ENCODE results near the gene ARHGAP44. TPM values are rescaled to one million over a fixed set of nuclear protein-coding genes. Genes with fewer than 3 reads are reported as not detected.
A peak's percentile ranks its signal among the peaks of the same experiment; 100 is the strongest.
"Not testable (repeated sequence)": the region's sequence is repeated elsewhere in the genome, so short reads cannot be mapped to it uniquely, and the experiment has no call there.

ARHGAP44 gene
- total RNA-seq, 1 donor from 2014 or later, result 6.4 TPM

DNA sequence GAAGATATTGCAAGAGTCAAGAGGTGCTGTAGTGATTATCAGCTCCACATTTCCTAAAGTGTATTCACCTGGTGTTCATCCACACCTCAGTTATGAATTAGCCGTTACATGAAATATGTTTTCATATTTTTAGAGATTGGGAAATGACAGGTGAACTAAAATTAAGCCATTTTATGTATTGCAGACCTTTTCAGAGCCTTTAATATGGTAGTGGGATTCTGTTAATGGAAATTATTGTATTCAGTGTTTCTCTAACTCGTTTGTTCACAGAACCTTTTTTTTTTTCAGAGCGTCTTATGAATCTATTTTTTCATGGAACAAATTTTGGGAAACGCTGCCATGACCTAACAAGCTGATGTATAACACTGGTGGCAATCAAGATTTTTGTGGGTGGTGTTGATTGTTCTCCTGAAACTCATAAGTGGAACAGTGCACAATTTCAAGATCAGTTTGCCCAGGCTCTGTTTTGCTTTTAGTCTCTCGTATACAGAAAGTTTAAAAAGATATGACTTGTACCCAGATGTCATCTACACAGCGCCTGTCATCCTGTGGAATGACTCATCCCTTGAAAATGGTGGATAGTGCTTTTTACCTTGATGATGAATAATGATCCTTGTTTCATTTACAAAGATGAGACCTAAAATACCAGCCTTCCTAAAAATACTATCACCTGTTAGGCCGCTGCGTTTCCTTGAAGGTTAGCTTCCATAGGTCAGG is 88.8 kb downstream of the ARHGAP44 start:
- ATAC-seq (no peak), DNase-seq (ENCODE audit: low spot score) (no peak)
- intact Hi-C loops (cut with DNase I), result no loop called here

DNA sequence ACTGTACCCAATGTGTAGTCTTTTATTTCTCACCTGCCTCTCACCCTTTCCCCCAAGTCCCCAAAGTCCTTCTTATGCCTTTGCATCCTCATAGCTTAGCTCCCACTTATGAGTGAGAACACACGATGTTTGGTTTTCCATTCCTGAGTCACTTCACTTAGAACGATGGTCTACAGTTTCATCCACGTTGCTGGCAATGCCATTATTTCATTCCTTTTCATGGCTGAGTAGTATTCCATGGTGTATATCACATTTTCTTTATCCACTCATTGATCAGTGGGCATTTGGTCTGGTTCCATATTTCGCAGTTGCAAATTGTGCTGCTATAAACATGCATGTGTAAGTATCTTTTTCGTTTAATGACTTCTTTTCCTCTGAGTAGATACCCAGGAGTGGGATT is 89.8 kb downstream of the ARHGAP44 start:
- intact Hi-C loops (cut with DNase I); DNase-seq (ENCODE audit: low spot score); ATAC-seq: not testable (repeated sequence)

DNA sequence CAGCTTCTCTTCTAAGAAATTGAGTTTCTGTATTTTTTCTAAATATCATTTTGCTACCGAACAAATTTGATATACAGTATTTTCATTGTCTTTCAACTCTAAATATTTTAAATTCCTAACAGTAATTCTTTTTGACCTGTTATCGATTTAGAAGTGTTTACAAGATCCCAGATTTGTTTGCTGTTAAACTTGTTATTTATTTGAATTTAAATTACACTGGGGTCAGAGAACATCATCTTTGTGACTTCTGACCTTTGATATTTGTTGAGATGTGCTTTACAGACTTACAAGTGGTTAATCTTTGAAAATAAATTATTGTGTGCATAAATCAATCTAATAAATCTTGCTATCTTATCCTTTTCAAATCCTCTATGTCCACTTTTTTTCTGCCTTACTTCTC is 94.2 kb downstream of the ARHGAP44 start:
- no peak for DNase-seq (ENCODE audit: low spot score)
- no peak for ATAC-seq
- intact Hi-C loops (cut with DNase I), result no loop called here

DNA sequence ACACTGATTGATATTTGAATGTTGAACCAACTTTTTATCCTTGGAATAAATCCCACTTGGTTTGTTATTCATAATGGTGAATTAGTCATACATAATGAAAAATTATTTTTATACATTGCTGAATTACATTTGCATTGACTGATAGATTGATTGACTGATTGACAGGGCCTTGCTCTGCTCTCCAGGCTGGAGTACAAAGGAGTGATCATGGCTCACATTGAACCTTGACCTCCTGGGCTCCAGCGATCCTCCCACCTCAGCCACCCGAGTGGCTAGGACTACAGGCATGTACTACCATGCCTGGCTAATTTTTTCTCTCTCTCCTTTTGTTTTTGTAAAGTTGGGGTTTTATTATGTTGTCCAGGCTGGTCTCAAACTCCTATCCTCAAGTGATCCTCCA is 97.8 kb downstream of the ARHGAP44 start:
- intact Hi-C loops (cut with DNase I), result no loop called here
- no peak for DNase-seq (ENCODE audit: low spot score)
- no peak for ATAC-seq

DNA sequence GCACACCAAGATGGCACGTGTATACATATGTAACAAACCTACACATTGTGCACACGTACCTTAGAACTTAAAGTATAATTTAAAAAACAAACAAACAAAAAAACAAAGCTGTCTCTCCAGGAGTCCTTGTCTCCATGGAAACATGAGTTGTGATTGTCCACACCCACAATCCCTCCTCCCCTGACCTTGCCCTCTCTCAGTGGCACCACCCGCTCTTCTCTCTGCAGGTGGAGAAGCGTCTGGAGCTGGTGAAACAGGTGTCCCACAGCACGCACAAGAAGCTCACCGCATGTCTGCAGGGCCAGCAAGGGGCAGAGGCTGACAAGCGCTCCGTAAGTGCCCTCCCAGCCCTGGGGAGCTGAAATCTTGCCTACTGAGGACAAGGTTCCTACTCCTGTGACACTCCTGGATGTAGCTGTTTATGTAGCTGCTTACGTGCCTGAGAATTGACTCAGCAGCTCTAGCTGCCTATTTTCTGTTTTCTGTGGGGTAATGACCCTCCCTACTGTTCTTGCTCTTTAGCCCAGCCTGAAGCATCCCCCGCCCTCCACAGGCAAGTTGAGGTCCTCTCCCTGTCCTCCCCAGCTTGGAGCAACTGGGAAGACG is 107.0 kb downstream of the ARHGAP44 start:
- DNase-seq (ENCODE audit: low spot score), result no peak
- intact Hi-C loops (cut with DNase I), result no loop called here
- no peak for ATAC-seq

DNA sequence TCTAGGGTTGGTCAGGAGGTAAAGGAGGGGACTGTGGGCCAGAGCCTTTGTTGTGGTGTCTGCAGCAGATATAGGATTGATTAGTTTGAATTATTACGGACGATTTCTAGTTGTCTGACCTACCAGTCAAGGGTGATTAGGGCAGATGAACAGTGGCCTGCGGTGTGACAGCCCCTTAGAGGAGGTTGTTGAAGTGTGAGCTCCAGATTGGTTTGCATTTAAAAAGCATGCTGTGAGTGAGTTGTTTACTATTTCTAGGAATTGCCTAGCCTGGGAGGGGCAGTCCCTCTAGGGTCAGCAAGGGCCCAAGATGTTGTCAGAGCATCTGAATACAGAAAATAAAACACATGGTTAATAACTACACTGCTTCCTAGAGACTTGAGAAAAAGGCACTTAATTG is 108.8 kb downstream of the ARHGAP44 start:
- intact Hi-C loops (cut with DNase I), result no loop called here
- no peak for DNase-seq (ENCODE audit: low spot score)
- no peak for ATAC-seq

DNA sequence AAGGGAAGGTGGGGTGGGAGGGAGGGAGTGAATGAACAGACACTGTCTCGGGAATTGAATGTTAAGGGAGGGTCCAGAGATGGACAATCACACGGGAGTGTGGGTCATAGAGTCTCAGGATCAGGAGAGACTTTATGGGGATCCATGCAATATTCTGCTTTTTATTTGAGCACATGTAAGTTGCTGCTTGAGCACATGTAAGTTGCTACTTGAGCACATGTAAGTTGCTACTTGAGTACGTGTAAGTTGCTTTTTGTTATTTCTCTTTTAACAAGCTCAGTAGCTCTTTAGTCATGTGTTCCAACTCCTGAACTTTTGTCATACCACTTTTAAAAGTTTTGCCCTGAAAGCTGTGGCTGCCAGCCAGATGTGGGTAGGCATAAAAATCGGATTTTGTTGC is 110.3 kb downstream of the ARHGAP44 start:
- intact Hi-C loops (cut with DNase I), result no loop called here
- DNase-seq (ENCODE audit: low spot score) (no peak), ATAC-seq (no peak)

DNA sequence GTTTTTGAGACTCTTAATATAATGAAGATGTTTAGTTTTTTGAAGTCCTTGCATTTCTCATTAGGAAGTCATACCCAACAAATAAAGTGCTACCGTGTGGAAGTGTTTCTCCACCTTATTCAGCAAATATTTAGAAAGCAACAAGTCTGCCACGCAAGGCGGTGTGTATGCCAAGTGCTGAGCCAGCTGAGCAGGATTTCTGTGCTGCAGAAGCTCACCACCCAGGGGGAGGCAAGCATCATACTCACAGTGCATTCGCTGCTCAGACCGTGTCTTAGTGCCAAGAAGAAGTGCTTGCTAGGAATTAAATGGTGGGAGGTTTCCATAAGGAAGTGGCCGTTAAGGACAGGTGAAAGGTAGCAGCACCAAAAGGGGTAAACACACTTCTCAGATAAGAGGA is 111.2 kb downstream of the ARHGAP44 start:
- intact Hi-C loops (cut with DNase I), result no loop called here
- DNase-seq (ENCODE audit: low spot score) (no peak), ATAC-seq (no peak)

DNA sequence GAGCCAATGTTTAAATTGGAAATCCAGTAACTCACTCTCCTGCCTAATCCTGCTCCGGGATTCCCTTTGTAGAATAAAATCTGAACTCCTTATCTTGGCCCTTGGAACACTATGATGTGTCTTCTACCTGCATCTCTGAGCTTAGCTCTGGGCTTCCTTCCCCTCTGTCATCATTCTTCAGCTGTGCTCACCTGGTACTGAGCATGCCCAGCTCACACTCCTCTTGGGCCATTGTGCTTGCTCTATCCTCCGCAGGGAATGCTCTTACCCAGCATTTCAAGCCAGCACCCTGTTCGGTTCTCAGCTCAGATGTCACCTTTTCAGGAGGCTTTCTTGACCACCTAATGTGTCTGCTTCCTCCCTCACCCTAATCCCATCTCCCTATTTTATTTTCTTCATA is 112.7 kb downstream of the ARHGAP44 start:
- ATAC-seq (no peak), DNase-seq (ENCODE audit: low spot score) (no peak)
- intact Hi-C loops (cut with DNase I), result no loop called here

DNA sequence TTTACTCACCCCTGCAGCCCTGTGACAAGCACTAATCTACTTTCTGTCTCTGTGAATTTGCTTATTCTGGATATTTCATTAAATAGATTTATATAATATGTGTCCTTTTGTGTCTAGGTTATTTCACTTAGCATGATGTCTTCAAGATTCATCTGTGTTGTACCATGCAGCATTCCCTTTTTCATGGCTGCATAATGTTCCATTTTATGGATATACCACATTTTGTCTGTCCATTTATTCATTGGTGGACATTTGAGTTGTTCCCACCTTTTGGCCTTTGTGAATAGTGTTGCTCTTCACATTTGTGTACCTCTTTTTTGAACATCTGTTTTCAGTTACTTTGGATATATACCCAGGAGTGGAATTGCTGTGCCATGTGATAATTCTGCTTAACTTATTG is 118.2 kb downstream of the ARHGAP44 start:
- intact Hi-C loops (cut with DNase I), result no loop called here
- DNase-seq (ENCODE audit: low spot score), result no peak
- no peak for ATAC-seq

DNA sequence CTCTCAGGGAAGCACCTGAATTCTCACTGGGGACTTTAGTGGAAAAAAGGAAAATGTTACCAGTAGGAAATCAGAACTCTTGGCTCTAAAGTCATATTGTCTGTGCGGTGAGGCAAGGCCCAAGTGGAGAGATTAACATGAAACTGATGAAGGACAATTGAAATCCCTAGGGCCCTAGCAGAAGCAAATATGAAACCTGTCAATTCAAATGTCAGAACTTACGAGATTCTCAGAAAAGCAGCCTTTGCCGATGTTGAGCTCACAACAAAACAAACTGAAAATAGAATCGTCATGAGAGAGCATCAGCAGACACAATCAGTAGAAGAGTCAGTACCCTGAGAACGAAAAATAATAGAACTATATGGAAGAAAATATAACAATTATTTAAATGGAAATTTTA is 119.7 kb downstream of the ARHGAP44 start:
- ATAC-seq (no peak), DNase-seq (ENCODE audit: low spot score) (no peak)
- intact Hi-C loops (cut with DNase I), result no loop called here

DNA sequence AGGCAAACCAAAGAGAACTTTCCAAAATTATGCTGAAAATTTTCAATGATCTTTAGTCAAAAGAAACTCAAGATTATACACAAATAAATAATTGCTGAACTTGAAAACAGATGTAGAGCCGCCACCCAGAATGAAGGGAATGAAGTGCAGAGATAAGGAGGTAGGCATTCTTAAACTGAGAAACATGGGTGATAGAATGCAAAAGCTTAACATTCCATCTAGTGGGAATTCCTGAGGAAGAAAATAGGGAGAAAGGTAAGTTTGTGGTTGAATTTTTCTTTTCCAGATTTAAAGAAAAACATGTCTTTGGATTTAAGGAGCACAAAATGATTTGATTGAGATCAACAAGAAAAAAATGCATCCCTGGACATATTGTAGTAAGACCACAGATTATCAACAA is 120.2 kb downstream of the ARHGAP44 start:
- DNase-seq (ENCODE audit: low spot score), result no peak
- intact Hi-C loops (cut with DNase I), result no loop called here
- no peak for ATAC-seq

DNA sequence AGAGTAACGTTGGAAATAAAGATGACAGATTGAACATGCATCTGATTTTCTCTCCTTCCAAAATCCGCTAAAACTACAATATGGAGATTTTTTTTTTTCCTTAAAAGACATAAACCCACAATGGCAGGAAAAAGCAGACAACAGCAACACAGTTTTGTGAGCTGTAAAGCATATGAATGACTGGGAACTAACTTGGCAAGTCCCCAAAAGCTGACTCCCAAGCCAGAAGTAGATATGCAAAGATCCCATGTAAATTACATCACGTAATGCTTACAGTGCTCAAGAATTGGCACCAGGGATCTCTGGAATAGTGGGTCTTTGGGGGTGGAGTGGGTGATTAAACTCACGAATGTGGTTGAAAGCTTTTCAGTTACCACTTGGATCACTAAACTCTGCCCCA is 121.9 kb downstream of the ARHGAP44 start:
- DNase-seq (ENCODE audit: low spot score) (no peak), ATAC-seq (no peak)
- intact Hi-C loops (cut with DNase I), result no loop called here

DNA sequence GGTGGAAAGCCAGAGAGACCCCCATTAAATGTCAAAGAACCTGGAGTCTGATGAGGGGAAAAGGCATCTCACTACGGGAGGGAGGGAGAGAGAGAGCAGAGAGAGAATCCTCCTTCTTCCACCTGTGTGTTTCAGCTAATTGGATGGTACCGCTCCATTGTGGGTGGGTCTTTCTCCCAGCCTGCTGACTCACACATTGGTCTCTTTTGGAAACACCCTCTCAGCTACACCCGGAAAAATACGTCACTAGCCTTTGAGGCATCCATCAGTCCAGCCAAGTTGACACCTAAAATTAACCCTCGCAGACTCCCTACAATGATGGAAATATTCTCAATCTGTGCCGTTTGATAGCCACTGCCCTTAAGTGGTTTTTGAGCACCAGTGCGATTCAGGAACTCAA is 128.1 kb downstream of the ARHGAP44 start:
- ATAC-seq, result no peak
- no peak for DNase-seq (ENCODE audit: low spot score)
- intact Hi-C loops (cut with DNase I), result no loop called here

DNA sequence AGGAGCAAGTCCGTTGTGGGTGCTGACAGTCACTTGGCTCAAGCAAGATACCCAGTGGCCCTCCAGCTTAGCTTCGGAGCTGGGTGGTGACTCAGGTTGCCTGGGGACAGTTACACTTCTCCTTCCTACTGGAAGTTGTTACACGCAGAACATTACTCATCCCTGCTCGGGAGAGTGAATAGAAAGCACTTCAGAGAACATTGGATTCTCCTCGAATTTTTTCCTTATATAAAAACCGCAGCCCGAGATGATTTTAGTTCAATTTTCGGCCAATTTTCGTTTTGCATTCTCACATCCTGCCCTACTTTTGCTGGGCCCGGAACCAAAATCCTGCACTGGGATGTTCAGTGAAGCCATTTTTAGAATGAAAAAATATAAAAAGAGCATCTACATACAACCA is 128.8 kb downstream of the ARHGAP44 start:
- intact Hi-C loops (cut with DNase I), result no loop called here
- ATAC-seq (no peak), DNase-seq (ENCODE audit: low spot score) (no peak)

DNA sequence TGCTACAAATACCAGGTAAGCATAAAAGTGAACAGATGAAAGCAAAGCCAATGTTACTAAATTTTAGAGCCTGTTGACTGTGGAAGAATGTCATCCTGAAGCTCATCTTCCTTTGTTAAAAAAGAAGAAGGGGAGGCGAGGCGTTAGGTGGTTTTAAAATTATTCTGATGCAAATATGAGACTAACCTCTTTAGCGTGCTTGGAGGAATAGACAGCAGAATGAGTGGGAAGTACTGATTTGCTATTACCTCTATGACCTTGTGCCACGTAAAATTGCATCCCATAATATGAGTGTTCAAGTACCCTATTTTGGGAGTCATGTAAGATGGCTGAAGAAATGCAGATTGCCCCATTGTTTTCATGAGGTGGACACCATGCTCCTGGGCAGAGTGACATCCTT is 132.8 kb downstream of the ARHGAP44 start:
- DNase-seq (ENCODE audit: low spot score) (no peak), ATAC-seq (no peak)
- intact Hi-C loops (cut with DNase I), result no loop called here

DNA sequence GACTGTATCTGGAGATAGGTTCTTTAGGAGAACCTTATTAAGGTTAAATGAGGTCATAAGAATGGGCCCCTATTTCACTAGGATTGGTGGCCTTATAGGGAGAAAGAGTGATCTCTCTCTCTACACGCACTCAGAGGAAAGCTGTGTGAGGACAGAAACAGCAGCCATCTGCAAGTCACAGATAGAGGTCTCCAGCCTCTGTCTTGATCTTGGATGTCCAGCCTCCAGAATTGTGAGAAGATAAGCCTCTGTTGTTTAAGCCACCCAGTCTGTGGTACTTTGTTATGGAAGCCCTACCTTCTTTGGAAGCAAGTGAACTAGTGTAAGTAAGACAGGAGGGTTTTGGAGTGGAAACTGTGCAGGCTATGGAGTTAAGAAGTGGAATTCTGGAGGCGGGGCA is 135.3 kb downstream of the ARHGAP44 start:
- intact Hi-C loops (cut with DNase I), result no loop called here
- DNase-seq (ENCODE audit: low spot score), result no peak
- ATAC-seq, result no peak

DNA sequence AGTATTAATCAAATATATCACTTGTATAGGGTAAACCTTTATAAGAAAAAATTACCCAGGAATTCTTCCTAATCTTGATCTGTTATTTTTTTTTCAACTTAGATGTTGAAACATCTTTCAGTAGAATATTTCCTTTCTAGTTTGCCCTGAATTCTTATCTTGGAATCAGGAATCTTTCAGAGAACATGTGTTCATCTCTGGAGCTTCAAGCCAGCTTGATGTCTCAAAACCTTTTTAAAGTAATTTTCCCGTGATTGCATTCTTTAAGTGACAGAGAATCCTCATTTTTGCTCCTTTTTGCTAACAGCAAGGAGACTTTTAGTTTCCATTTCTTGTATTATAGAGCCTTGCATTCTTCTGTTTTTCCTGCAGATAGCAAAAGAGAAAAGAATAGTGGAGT is 137.7 kb downstream of the ARHGAP44 start:
- DNase-seq (ENCODE audit: low spot score), result no peak
- no peak for ATAC-seq
- intact Hi-C loops (cut with DNase I), result no loop called here

DNA sequence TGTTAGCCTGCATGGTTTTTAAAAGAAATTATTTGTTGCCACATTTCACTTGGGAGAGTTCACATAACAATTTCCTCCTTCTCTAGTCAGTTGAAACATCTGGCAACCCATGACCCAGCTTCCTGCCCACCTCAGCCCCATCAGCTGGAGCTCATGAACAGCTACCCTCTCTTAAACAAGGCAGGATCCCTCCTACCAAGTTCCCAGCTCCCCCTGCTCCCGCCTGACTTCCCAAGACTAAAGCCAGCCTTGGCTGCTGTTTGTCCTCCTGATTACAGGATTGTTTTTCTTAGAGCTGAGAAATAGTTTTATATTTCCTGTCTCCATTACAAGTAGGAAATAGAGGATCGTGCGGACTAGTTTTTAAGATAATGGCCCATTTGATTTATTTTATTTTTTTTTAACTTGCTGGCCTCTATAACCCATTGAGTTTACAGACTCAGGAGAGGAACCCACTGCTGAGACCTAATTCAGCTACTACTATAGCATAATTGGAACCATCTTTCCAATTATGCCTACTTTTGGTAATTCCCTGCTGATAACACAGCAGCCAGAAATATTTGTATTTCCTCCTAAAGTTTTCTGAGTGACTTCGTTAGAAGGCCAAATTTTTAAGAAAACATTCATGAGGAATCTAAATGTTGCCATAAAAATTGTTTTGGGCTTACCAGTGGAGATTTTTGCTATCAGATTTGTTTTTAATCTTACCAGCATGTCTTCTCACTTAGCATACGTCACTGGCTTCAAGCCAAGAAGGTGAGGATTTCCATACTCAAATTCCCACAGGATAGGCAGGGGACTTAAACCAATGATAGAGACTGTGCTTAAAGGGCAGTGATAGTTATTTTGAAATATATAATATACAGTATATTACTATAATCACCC is 138.5 kb downstream of the ARHGAP44 start:
- ATAC-seq, result peak; percentile 95
- DNase-seq (ENCODE audit: low spot score), result peak; percentile 66
- intact Hi-C loops (cut with DNase I), result no loop called here

DNA sequence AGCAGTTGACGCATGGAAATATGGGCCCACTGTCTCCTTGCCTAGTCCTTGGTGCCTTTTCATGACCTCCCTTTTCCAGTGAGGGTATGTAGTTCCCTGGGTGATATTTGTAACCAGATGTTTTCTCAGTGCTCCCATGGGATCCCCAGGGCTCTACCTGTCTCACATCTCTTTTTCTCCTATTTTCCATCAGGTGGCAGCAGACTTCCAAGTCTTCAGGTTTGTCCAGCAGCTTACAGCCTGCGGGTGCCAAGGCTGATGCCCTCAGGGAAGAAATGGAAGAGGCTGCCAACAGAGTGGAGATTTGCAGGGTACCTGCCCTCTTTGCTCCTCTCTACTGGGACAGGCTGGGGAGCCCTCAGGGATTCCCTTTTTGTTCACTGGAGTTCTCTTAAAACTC is 139.4 kb downstream of the ARHGAP44 start:
- no peak for DNase-seq (ENCODE audit: low spot score)
- intact Hi-C loops (cut with DNase I), result no loop called here

More for the DNA sequence above, 139.4 kb downstream of the ARHGAP44 start:
- ATAC-seq, result no peak
